Peyer's patch (tissue), 4 donors: Measurements from ENCODE around the gene SLC4A5. TPM values are rescaled to one million over a fixed set of nuclear protein-coding genes. Genes with fewer than 3 reads are reported as not detected.

Experiments used
- DNase-seq, 3 donors: peaks; one replicate each; pipeline ENCODE4 v3.0.0-alpha.2; 2017 to 2019
- H3K27ac ChIP-seq, 4 donors: fragments of 200-600 bp; sonication (generic); one replicate each; pipeline ENCODE4 v1.5.1; 2016 to 2019
- H3K27me3 ChIP-seq, 2 donors: fragments of 200-600 bp; sonication (generic); one replicate each; pipeline ENCODE4 v1.5.1; 2019
- H3K36me3 ChIP-seq, 3 donors: fragments of 200-600 bp; sonication (generic); one replicate each; pipeline ENCODE4 v1.5.1; 2016 to 2019
- H3K4me1 ChIP-seq, 4 donors: fragments of 200-600 bp; sonication (generic); one replicate each; pipeline ENCODE4 v1.5.1; 2016 to 2019
- H3K4me3 ChIP-seq, 4 donors: fragments of 200-600 bp; sonication (generic); 1 replicate in 3 of 4; 2 replicates in 1 of 4; pipeline ENCODE4 v1.5.1; 2016 to 2019; ENCODE audit warnings: mild to moderate bottlenecking in 1 of 4
- H3K9me3 ChIP-seq, 4 donors: fragments of 200-600 bp; sonication (generic); one replicate each; pipeline ENCODE4 v1.5.1; 2016 to 2019; ENCODE audit warnings: mild to moderate bottlenecking in 1 of 4
- CTCF ChIP-seq, 6 experiments: fragments of 450-650 bp in 4 of 6; fragments of 200-600 bp in 2 of 6; sonication (generic) in 1 of 6; IDR thresholded peaks; one replicate each; pipeline ENCODE4 v1.5.1; 2017 to 2019; ENCODE audit warnings: antibody characterized with exemption in 6 of 6, mild to moderate bottlenecking in 3 of 6, moderate library complexity in 1 of 6
- POLR2A ChIP-seq, 2 donors: fragments of 450-650 bp; IDR thresholded peaks; one replicate each; pipeline ENCODE4 v1.5.1; 2017; ENCODE audit warnings: antibody characterized with exemption in 2 of 2, mild to moderate bottlenecking in 2 of 2, moderate library complexity in 2 of 2
- total RNA-seq, 4 donors: library from RNA; depleted of rRNA; stranded (reverse); fragments of >200 nt; gene quantifications; one replicate each; pipeline ENCODE4 v1.1.0, GENCODE V29; 2016

SLC4A5 gene
- total RNA-seq, 4 donors from 2014 or later: 1.8 to 14.9 (median 4.9) TPM

GRCh38 chr2:74179063-74179865 lies 164.0 kb downstream of the SLC4A5 start:
- Histone ChIP-seq H3K4me1 (peaks cover 0 to 37% (median 7%) of the 10 kb centered on the region in 4 donors), H3K36me3 (no peaks in the 10 kb centered on the region), H3K4me3 (peak overlapping the region; percentile 79 to 92 (median 88)), H3K27ac (peak overlapping the region; percentile 89 to 99 (median 97)), H3K9me3 (no peaks in the 10 kb centered on the region), H3K27me3 (no peaks in the 10 kb centered on the region)
- DNase-seq: no peak
- TF ChIP-seq POLR2A (IDR thresholded peaks at IDR 0.05) (peak in 1 of 2 donors; percentile 53), CTCF (IDR thresholded peaks at IDR 0.05) (peak in 4 of 6 experiments; percentile 34 to 50 (median 42))

- Histone ChIP-seq H3K4me3 (peak within 1 kb of the TSS; percentile 79 to 92 (median 88)), H3K4me1 (peaks cover 0 to 40% (median 7%) of the 10 kb centered on the region in 4 donors), H3K36me3 (no peaks in the 10 kb centered on the region), H3K27ac (peak within 1 kb of the TSS; percentile 89 to 99 (median 97)), H3K27me3 (no peaks in the 10 kb centered on the region), H3K9me3 (no peaks in the 10 kb centered on the region)
- DNase-seq: peak; percentile 98 to 99 (median 99)
- peak; percentile 89 to 92 for TF ChIP-seq POLR2A (IDR thresholded peaks at IDR 0.05)
- no peak for TF ChIP-seq CTCF (IDR thresholded peaks at IDR 0.05)
Measured at GRCh38 chr2:74178211-74179062, 164.8 kb downstream of the SLC4A5 start, which contains the start of gene MOB1A. Gene MOB1A (minus strand): TSS chr2:74178879. CDS start chr2:74178674, 205 bp downstream.

- no peak for DNase-seq
- TF ChIP-seq POLR2A (IDR thresholded peaks at IDR 0.05): no peak
- no peak for TF ChIP-seq CTCF (IDR thresholded peaks at IDR 0.05)
- peak overlapping the region; percentile 89 to 99 (median 97) for H3K27ac ChIP-seq
- peaks cover 0 to 40% (median 7%) of the 10 kb centered on the region in 4 donors for H3K4me1 ChIP-seq
- peak overlapping the region; percentile 79 to 92 (median 88) for H3K4me3 ChIP-seq
- H3K36me3 ChIP-seq: peaks cover 0 to 3% (median 0%) of the 10 kb centered on the region in 3 donors
- H3K27me3 ChIP-seq: no peaks in the 10 kb centered on the region
- H3K9me3 ChIP-seq: no peaks in the 10 kb centered on the region
Measured at GRCh38 chr2:74177696-74178095, 165.5 kb downstream of the SLC4A5 start.

- no peak for DNase-seq
- no peak overlapping the region for H3K27ac ChIP-seq
- TF ChIP-seq POLR2A (IDR thresholded peaks at IDR 0.05) (no peak), CTCF (IDR thresholded peaks at IDR 0.05) (no peak)
- H3K4me3 ChIP-seq: no peak overlapping the region
- no peaks in the 10 kb centered on the region for H3K9me3 ChIP-seq
- peaks cover 0 to 30% (median 0%) of the 10 kb centered on the region in 3 donors for H3K36me3 ChIP-seq
- H3K4me1 ChIP-seq: peaks cover 0 to 40% (median 7%) of the 10 kb centered on the region in 4 donors
- H3K27me3 ChIP-seq: no peaks in the 10 kb centered on the region
Measured at GRCh38 chr2:74174909-74175308, 168.3 kb downstream of the SLC4A5 start.

GRCh38 chr2:74168739-74169138 lies 174.5 kb downstream of the SLC4A5 start:
- Histone ChIP-seq H3K4me3 (no peak overlapping the region), H3K9me3 (no peaks in the 10 kb centered on the region), H3K36me3 (peaks cover 0 to 92% (median 3%) of the 10 kb centered on the region in 3 donors), H3K27me3 (no peaks in the 10 kb centered on the region), H3K27ac (no peak overlapping the region), H3K4me1 (no peaks in the 10 kb centered on the region)
- no peak for DNase-seq
- TF ChIP-seq CTCF (IDR thresholded peaks at IDR 0.05): no peak
- TF ChIP-seq POLR2A (IDR thresholded peaks at IDR 0.05): no peak
